Cardiac fibroblast (primary cell): ENCODE results near the gene GPR176.

Experiments used
- DNase-seq, 2 donors: peaks; one replicate each; pipeline versions ENCODE4 v3.0.0 to v3.0.0-alpha.2; 2010; ENCODE audit warnings: low read depth in 2 of 2
- H3K4me3 ChIP-seq, 2 donors: replicated peaks in 1 of 2; 1 replicate in 1 of 2; 2 replicates in 1 of 2; pipeline ENCODE4 v1.5.1; 2011; ENCODE audit warnings: low read depth in 2 of 2, low read length in 2 of 2, mild to moderate bottlenecking in 2 of 2, moderate library complexity in 1 of 2
- TF ChIP-seq, protein P1 (sequence below): IDR thresholded peaks from one replicate; pipeline ENCODE4 v1.5.1; 2011; ENCODE audit warnings: low read depth, mild to moderate bottlenecking, low read length, inconsistent platforms

The GPR176 gene

DNA sequence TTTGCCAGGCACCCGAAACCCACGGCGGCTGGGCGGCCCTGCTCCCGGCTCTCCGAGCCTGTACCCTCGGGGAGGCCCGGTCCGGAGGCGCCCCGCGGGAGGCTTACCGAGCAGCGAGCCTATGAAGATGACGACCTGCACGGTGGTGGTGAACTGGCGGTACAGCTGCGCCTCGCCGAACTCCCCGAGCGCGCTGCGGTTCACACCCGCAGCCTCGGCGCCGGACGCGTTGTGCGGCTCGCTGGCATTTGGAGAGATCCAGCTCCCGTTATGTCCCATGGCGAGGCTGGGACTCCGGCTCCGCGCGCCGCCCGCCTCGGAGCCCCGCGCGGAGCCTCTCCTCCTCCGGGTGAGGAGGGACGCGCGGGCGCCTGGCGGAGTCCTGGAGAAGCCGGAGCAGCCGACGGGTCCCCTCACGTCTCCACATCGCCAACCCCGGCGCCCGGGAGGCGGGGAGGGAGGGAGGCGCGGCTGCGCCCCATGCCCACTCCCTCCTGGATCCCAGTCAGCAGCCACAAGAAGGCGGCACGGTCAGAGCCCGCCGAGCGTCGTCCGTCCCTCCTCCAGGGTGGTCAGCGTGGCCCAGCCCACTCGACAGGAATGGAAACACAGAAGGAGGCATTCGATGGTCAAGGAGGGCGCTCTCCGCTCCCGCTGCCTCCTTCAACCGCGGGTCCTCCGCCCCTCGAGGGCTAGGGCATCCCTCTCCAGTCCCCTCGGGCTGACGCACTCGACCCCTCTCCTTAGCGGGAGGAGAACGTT, at the start of gene GPR176:
Gene GPR176 (minus strand): TSS at position 519 of the 762 bp plus-strand sequence. CDS start 240 bp downstream, at position 279.
- H3K4me3 ChIP-seq = peak within 1 kb of the TSS; percentile 70 to 86
- TF ChIP-seq, protein P1, sequence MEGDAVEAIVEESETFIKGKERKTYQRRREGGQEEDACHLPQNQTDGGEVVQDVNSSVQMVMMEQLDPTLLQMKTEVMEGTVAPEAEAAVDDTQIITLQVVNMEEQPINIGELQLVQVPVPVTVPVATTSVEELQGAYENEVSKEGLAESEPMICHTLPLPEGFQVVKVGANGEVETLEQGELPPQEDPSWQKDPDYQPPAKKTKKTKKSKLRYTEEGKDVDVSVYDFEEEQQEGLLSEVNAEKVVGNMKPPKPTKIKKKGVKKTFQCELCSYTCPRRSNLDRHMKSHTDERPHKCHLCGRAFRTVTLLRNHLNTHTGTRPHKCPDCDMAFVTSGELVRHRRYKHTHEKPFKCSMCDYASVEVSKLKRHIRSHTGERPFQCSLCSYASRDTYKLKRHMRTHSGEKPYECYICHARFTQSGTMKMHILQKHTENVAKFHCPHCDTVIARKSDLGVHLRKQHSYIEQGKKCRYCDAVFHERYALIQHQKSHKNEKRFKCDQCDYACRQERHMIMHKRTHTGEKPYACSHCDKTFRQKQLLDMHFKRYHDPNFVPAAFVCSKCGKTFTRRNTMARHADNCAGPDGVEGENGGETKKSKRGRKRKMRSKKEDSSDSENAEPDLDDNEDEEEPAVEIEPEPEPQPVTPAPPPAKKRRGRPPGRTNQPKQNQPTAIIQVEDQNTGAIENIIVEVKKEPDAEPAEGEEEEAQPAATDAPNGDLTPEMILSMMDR = peak; percentile 5
- peak; percentile 87 to 92 for DNase-seq

DNA sequence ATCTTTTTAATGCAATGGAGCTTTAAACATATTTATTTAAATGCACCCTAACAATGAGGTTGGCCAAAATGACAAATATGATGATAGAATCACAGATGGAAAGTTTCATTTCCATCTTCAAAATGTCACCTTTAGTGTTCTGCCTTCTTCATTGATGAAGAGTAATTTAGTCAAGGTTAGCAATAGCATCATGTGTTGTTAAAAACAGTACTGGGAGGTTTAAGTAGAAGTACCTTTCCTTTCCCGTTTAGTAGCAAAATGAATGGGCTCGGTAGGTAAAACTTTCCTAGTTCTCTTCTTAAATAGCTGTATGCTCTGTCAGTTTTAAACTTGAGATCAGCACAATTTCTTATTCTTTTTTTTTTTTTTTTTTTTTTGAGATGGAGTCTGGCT, 48.9 kb upstream of the GPR176 start:
- no peak overlapping the region for H3K4me3 ChIP-seq
- no peak for DNase-seq
- TF ChIP-seq, protein P1 = no peak

DNA sequence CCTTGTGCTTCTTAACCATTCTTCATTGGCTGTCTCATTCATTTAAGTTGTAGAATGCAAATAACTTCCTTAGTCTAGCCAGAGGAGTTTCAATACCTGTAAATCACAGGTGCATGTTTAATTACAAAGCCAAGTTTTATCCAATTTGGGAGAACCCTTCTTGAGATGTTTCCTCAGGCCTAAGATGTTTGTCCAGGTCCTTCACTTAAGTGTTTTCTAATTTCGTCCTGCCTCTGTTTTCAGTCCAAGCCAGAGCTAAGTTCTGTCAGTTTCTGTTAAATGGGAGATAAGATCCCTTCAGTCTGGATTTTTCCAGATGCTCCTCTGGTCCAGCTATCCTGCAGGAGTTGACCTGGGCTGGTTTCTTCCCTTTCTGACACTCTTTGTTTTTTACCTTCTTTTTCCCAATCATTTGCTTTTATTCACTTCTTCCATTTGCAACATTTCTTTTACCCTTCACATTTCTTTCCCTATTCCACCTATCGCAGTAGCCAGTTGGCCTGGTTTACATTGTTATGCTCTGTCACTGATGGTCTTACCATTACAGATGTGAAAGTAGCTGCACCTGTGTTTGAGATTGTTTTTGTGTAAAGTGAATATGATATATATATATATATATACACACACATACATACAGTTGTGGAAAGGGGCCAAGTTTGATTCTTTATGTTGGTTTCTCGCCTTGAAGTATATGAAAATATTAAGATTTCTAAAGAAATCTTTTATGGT, 48.4 kb upstream of the GPR176 start:
- no peak for DNase-seq
- no peak overlapping the region for H3K4me3 ChIP-seq
- TF ChIP-seq, protein P1 = no peak

DNA sequence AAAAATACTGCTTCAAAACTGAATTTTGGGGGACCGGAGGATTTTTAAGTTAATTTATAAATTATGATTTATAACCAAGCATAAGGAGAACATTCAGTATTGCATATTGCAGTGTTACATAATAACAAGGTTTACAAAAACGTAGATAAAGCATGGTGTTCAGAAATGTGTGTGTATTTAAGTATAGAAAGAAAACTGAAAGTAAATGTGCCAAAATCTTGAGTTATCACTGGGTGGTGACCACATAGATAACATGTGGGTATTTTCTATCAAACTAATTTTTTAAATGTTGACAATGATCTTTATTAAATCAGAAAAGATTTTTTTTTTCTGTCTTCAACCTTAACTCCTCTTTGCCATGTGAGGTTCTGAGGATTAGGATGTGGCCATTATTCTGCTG, 46.5 kb upstream of the GPR176 start:
- DNase-seq = no peak
- H3K4me3 ChIP-seq = no peak overlapping the region
- TF ChIP-seq, protein P1 = no peak

- H3K4me3 ChIP-seq = no peak overlapping the region
- DNase-seq = no peak
- TF ChIP-seq, protein P1 = no peak
Measured at GRCh38 chr15:39963786-39964185, 43.7 kb upstream of the GPR176 start.

DNA sequence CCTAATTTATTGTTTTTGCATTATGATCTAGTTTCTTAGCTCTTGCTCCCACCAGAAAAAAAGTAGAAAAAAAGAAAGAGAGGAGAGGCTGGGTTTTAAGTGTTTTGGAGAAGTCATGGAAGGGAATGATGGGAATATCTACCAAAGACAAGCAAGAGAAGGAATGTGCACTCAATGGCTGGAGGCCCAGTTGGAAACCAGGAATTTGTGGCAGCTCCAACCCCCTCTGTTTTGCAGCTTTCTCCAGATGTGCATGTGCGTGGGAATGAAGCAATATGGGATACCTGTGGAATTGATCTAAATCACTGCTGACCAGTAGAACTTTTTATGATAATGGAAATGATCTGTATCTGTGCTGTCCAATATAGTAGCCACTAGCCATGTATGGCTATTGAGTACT, 41.0 kb upstream of the GPR176 start:
- H3K4me3 ChIP-seq = no peak overlapping the region
- DNase-seq = no peak

More for the DNA sequence above, 41.0 kb upstream of the GPR176 start:
- TF ChIP-seq, protein P1 = no peak
